Measurements from ENCODE around the gene TMUB2.

Gene TMUB2

GRCh38 chr17:44176671-44177501 is 9.9 kb upstream of the TMUB2 start:
- DNase-seq = no peak

GRCh38 chr17:44177640-44178039 is 9.1 kb upstream of the TMUB2 start:
- no peak for DNase-seq

GRCh38 chr17:44178133-44178532 is 8.6 kb upstream of the TMUB2 start:
- no peak for DNase-seq

- DNase-seq = no peak
Observed at GRCh38 chr17:44183024-44183423, 3.7 kb upstream of the TMUB2 start.

GRCh38 chr17:44184212-44184810 is 2.5 kb upstream of the TMUB2 start:
- no peak for DNase-seq

GRCh38 chr17:44187131-44187899 is 543 bp downstream of the TMUB2 start:
- no peak for DNase-seq

GRCh38 chr17:44188576-44189403 is 2.0 kb downstream of the TMUB2 start:
- DNase-seq = no peak

GRCh38 chr17:44190481-44190880 is 3.7 kb downstream of the TMUB2 start:
- no peak for DNase-seq

GRCh38 chr17:44191369-44191768 is 4.6 kb downstream of the TMUB2 start:
- DNase-seq = no peak

- DNase-seq = no peak
Observed at GRCh38 chr17:44191941-44192496, 5.2 kb downstream of the TMUB2 start.

GRCh38 chr17:44192750-44193149 is 6.0 kb downstream of the TMUB2 start:
- no peak for DNase-seq

GRCh38 chr17:44193326-44194084 is 6.7 kb downstream of the TMUB2 start:
- no peak for DNase-seq

GRCh38 chr17:44197107-44197506 is 10.3 kb downstream of the TMUB2 start:
- DNase-seq = no peak

GRCh38 chr17:44197980-44198720 is 11.4 kb downstream of the TMUB2 start:
- DNase-seq = peak; percentile 75

- peak; percentile 59 for DNase-seq
Observed at GRCh38 chr17:44198721-44199552, 12.2 kb downstream of the TMUB2 start.

- peak; percentile 99 for DNase-seq
Observed at GRCh38 chr17:44199553-44200477, 13.0 kb downstream of the TMUB2 start, which contains the start of gene ATXN7L3. ATXN7L3 (minus strand) TSS chr17:44199884; CDS start chr17:44198070, 1,814 bp downstream.

- no peak for DNase-seq
Observed at GRCh38 chr17:44200478-44201155, 13.8 kb downstream of the TMUB2 start.

- DNase-seq = no peak
Observed at GRCh38 chr17:44202756-44203155, 16.0 kb downstream of the TMUB2 start.

All from activated CD4-positive, alpha-beta T cell treated with anti-CD3 and anti-CD28 coated beads, Interleukin-2, amount 50 U/mL, for 16 hours (primary cell).